Activated CD4-positive, CD25-positive, alpha-beta regulatory T cell treated with anti-CD3 and anti-CD28 coated beads, Interleukin-2, amount 50 U/mL, for 24 hours (primary cell): ENCODE data around the gene DDR2.

Experiments
- ATAC-seq, 2 donors: fragments of 150-1000 bp; cut with Tn5 transposase; one replicate each; pipeline ENCODE4 v1.10.0; 2021; ENCODE audit warnings: mild to moderate bottlenecking in 1 of 2, moderate library complexity in 1 of 2

Gene DDR2

DNA sequence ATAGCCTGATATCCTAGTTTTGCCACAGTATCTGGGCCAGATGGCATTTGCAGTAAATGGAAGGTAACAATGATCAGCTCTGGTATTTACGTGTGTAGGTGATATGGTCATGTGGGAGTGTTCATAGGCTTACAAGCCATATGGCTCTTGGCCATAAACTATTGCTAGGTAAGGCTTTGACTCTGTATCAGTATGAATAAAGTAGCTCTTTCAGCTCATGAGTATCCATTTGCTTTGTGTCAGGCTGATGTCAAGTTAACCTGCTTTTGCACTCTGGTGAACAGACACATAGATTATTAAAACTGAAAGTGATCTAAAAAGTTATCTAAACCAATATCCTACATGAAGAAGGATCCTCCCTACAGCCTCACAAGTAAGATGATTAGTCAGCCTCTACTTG, 69.0 kb downstream of the DDR2 start:
- peak; percentile 38 to 62 for ATAC-seq

GRCh38 chr1:162702628-162703027, 70.4 kb downstream of the DDR2 start:
- ATAC-seq, result no peak

DNA sequence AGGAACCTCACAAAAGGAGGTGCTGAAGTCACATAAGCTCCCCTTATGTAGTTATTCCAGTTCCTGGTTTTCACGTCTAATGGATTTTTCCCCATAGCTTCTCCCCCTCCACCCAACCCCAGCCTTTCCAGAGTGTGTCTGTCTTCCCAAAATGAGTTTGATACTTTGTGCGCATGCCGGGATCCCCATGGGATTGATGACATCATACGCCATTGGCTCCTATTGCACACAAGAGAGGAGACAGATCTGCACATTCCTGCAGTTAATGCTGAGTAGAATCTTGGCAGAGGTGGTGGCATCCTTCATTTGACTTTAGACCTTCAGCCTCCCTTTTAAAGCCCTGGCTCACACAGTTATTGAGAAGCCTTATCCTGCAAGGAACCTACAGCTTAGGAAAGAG, 71.4 kb downstream of the DDR2 start:
- ATAC-seq, result no peak

GRCh38 chr1:162704673-162705424, 72.6 kb downstream of the DDR2 start:
- ATAC-seq, result no peak

DNA sequence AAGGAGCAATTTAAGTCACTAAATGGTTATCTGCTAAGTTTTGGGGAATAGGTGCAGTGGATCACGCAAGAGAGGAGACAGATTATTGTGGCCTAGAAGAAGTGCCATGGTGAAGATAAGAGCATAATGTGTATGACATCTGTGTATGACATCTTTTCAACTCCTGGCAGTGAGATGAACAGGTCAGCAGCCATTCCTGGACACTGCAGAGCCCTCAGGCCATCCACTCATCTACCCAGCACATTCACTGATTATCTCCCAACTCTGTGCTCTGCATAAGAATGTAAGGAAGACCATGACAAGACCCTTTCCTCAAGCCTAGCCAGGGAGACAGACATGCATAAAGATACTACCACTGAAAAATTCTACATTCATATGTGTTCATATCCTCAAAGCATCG, 73.7 kb downstream of the DDR2 start:
- ATAC-seq, result no peak

- no peak for ATAC-seq
These were observed 74.3 kb downstream of the DDR2 start for GRCh38 chr1:162706606-162707005.

DNA sequence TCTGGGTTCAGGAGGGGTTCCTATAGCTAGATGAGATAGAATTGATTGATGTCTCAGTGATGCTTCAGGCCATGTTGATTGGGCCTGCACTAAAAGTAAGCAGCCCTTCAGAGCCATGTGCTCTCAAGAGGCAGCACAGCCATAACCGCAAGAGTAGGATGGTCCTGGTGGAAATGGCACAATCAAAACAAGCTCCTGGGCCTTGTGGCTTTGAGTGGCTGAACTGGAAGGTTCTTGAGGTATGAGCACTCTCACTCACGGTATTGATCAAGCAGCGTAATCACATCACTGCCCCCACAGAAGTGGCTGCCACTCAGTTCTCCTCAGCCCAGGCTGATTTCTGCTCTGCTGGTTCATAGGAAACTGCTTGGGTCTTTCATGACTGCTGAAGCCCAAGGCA, 76.0 kb downstream of the DDR2 start:
- no peak for ATAC-seq

- ATAC-seq, result no peak
These were observed 77.0 kb downstream of the DDR2 start for GRCh38 chr1:162709132-162709860.

DNA sequence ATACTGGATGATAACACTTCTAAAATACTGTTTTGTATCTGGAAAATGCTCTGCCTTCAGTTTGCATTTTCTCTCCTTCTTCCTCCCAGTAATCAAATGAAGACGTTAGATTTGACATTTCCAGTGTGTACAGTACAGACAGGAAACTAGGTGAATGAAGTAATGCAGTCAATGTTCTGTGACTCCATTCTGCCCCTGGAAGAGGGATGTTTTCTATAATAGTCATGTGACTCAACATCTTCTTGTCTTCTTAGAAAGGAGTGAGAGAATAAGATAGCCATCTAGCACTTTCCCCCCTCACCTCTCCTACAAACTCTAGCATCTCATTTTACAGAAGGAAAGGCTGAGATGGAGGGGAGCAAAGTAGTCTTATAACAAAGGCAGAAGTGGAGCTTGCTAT, 77.6 kb downstream of the DDR2 start:
- ATAC-seq, result no peak

GRCh38 chr1:162710345-162710744, 78.1 kb downstream of the DDR2 start:
- no peak for ATAC-seq

GRCh38 chr1:162710780-162711465, 78.7 kb downstream of the DDR2 start:
- no peak for ATAC-seq

DNA sequence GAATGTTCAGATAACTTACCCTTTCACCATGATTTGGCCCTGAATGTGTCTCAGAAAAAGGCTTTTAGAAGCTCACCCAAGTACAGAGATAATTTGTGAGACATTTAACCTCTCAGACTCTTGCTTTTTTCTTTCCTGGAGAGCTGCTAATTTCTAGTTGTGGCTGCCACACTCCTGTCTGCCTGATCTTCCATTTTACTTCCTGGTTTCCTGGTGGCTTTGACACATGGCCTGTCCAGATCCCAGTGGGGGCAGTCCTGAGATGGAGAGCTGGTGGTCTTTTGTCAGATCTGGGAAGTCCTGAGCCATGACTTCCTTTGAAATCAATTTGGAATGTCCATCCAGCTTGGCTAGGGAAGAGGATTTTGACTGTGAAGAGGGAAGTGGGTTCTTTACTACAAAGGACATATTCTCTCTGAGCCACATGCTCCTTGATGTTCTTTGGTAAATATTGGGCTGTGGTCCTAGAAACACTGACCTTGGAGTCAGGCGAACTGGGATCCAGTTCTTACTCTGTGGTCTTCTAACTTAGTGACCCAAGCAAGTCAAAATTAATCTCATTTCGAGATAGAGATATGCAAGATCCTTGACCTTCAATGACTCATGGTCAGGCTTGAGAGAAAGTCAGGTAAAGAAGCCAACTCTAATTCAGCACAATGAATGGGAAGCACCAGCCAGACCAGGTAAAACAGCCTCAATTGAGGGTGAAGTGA, 80.2 kb downstream of the DDR2 start:
- ATAC-seq, result no peak

GRCh38 chr1:162716123-162716522, 83.9 kb downstream of the DDR2 start:
- ATAC-seq, result no peak

DNA sequence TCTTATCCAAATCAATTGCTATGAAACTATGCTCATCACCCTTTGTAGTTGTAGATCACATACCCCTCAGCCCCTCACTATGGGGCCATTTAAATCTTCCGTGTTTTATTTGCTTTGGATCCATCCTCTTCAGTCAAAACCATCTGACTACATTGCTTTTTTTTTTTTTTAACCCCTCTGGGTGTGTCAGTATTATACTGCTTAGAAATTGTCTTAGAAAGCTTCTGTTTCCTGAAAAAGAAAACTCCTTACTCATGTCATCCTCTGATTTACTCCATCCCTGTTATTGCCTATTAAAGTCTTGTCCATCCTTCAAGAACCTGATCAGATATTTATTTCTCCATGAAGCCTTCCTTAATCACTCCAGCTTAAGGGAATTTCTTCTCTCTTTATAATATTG, 84.3 kb downstream of the DDR2 start:
- no peak for ATAC-seq

- no peak for ATAC-seq
These were observed 85.4 kb downstream of the DDR2 start for GRCh38 chr1:162717548-162718184.

- ATAC-seq, result no peak
These were observed 87.4 kb downstream of the DDR2 start for GRCh38 chr1:162719678-162720077.

DNA sequence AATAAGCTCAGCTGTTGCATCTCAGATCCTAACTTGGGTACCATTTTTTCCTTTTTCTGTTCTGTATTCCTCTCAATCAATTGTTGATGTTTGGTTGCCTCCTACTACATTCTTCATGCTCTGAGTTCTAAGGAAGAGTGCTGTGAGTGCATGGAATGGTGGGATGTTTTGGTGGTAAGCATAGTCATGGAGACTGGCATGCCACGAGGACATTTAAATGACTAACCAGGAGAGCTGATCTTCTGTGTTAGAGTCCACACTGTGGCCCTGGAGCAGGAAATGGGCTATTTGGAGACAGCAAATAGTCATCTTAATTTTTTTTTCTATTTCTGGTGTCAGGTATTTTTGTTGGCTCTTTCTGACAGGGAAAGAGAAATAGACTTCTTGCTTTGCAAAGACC, 88.7 kb downstream of the DDR2 start:
- no peak for ATAC-seq

- no peak for ATAC-seq
These were observed 89.2 kb downstream of the DDR2 start for GRCh38 chr1:162721471-162721870.

GRCh38 chr1:162722036-162722435, 89.8 kb downstream of the DDR2 start:
- ATAC-seq, result no peak

GRCh38 chr1:162724583-162725120, 92.4 kb downstream of the DDR2 start:
- ATAC-seq, result no peak

GRCh38 chr1:162725301-162725837, 93.1 kb downstream of the DDR2 start:
- no peak for ATAC-seq

DNA sequence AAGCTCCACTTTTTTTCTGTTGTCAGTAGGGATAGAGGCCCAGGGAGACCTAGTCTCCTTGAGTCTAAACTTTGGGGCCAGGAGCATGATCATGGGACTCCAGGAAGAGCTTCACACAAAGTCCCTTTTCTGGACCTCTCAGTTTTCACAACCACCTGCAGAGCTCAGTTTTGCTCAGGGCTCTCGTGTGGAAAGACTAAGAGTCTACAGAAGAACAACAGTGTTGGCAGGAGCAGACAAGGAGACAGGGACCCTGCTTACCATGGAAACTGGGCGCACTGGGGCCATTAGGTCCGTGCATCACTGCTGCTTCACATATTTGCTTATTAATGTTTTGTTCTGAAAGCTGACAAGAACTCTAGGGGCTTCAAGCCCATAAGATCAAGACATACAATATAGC, 94.3 kb downstream of the DDR2 start:
- no peak for ATAC-seq
